ENCODE measurements around the gene RAD51B.

DNA sequence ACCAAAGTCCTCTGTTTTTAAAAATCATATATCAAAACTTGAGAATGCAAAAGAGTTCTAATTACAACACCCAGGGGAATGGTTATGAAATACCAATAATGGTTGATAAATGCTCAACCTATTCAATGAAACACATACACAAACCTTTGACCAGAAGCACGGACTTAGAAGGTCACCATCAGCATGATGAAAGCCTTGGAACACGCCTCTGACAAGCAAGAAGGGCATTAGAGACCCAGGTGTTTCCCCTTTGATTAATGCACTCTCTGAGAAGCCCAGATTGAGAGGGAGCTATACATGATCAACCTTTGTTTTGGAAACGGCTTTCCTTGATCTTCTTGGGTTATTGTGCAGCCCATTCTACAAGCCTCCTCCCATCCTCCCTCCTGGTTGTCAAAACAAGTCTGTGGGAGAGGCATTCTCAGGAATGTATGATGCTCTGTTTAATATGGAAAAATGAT, 904.3 kb downstream of the RAD51B start:
- TF ChIP-seq, protein P1, sequence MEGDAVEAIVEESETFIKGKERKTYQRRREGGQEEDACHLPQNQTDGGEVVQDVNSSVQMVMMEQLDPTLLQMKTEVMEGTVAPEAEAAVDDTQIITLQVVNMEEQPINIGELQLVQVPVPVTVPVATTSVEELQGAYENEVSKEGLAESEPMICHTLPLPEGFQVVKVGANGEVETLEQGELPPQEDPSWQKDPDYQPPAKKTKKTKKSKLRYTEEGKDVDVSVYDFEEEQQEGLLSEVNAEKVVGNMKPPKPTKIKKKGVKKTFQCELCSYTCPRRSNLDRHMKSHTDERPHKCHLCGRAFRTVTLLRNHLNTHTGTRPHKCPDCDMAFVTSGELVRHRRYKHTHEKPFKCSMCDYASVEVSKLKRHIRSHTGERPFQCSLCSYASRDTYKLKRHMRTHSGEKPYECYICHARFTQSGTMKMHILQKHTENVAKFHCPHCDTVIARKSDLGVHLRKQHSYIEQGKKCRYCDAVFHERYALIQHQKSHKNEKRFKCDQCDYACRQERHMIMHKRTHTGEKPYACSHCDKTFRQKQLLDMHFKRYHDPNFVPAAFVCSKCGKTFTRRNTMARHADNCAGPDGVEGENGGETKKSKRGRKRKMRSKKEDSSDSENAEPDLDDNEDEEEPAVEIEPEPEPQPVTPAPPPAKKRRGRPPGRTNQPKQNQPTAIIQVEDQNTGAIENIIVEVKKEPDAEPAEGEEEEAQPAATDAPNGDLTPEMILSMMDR (IDR thresholded peaks at IDR 0.05): no peak
- TF ChIP-seq POLR2A (IDR thresholded peaks at IDR 0.05): no peak
